H1 (cell line): ENCODE results near the gene SIRT6. TPM values are rescaled to one million over a fixed set of nuclear protein-coding genes. Genes with fewer than 3 reads are reported as not detected.

Experiments
- CHD7 ChIP-seq: fragments of 300-600 bp; sonication (generic); IDR thresholded peaks from 2 replicates; pipeline ENCODE4 v1.7.1; 2012; ENCODE audit warnings: low read length, moderate library complexity, mild to moderate bottlenecking, inconsistent platforms; ENCODE audit not compliant: insufficient replicate concordance
- FOSL1 ChIP-seq: IDR thresholded peaks from 2 replicates; pipeline ENCODE4 v1.6.1; 2011; ENCODE audit warnings: mild to moderate bottlenecking, low read depth, low read length, moderate library complexity; ENCODE audit not compliant: insufficient read depth
- KDM4A ChIP-seq: IDR thresholded peaks from one replicate; pipeline ENCODE4 v1.7.1; 2012; ENCODE audit warnings: low read depth, mild to moderate bottlenecking, moderate library complexity, low read length, inconsistent platforms; ENCODE audit not compliant: severe bottlenecking
- TBP ChIP-seq: IDR thresholded peaks from 2 replicates; pipeline ENCODE4 v1.6.1; 2011; ENCODE audit warnings: low read depth, low read length, improper control_type of control experiment
- TCF12 ChIP-seq: IDR thresholded peaks from 2 replicates; pipeline ENCODE4 v1.6.1; 2011; ENCODE audit warnings: low read depth, mild to moderate bottlenecking, low read length
- polyA plus RNA-seq, 7 experiments: library from polyadenylated mRNA; depleted of rRNA in 3 of 7; stranded (reverse) in 5 of 7; unstranded in 2 of 7; fragments of >200 nt in 5 of 7; fragments of 200-250 nt in 2 of 7; gene quantifications; 1 replicate in 5 of 7; 2 replicates in 1 of 7; 4 replicates in 1 of 7; pipeline versions ENCODE4 v1.2.1 to v1.2.3, GENCODE V29; 2011 to 2013; ENCODE audit warnings: missing spikeins in 2 of 7, mixed read lengths in 2 of 7
- total RNA-seq: library from RNA; stranded (reverse); fragmentation: NEBNext Ultra II Directional; extraction: Animal tissue kit (Norgen Biotek cat#: 25700); gene quantifications from 2 replicates; pipeline ENCODE4 v1.2.1, GENCODE V29; 2021
- TF ChIP-seq, protein P1 (sequence below): IDR thresholded peaks from 2 replicates; pipeline ENCODE4 v1.6.1; 2011; ENCODE audit warnings: low read depth, mild to moderate bottlenecking, low read length; ENCODE audit not compliant: insufficient read depth

Gene SIRT6
- total and polyA plus RNA-seq, 2 of the 8 experiments (the other 6 are each of a cell fraction or from before 2014, with no cell fraction given) = 25.2 to 27.0 TPM

- TF ChIP-seq CHD7 (no peak), TBP (no peak), FOSL1 (no peak), KDM4A (no peak), TCF12 (no peak)
- TF ChIP-seq, protein P1, sequence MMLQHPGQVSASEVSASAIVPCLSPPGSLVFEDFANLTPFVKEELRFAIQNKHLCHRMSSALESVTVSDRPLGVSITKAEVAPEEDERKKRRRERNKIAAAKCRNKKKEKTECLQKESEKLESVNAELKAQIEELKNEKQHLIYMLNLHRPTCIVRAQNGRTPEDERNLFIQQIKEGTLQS = no peak
These were observed 12.0 kb upstream of the SIRT6 start (continued) for GRCh38 chr19:4194353-4194752.
